AG08396 (cell line): Measurements from ENCODE around the gene MAD1L1.
"Not testable (repeated sequence)": the region's sequence is repeated elsewhere in the genome, so short reads cannot be mapped to it uniquely, and the experiment has no call there.

Experiments used
- DNase-seq: peaks from one replicate; pipeline ENCODE4 v3.0.0; 2012; ENCODE audit warnings: low spot score, mixed read lengths

The MAD1L1 gene

GRCh38 chr7:1864161-1864940 is 368.4 kb downstream of the MAD1L1 start:
- DNase-seq = no peak

DNA sequence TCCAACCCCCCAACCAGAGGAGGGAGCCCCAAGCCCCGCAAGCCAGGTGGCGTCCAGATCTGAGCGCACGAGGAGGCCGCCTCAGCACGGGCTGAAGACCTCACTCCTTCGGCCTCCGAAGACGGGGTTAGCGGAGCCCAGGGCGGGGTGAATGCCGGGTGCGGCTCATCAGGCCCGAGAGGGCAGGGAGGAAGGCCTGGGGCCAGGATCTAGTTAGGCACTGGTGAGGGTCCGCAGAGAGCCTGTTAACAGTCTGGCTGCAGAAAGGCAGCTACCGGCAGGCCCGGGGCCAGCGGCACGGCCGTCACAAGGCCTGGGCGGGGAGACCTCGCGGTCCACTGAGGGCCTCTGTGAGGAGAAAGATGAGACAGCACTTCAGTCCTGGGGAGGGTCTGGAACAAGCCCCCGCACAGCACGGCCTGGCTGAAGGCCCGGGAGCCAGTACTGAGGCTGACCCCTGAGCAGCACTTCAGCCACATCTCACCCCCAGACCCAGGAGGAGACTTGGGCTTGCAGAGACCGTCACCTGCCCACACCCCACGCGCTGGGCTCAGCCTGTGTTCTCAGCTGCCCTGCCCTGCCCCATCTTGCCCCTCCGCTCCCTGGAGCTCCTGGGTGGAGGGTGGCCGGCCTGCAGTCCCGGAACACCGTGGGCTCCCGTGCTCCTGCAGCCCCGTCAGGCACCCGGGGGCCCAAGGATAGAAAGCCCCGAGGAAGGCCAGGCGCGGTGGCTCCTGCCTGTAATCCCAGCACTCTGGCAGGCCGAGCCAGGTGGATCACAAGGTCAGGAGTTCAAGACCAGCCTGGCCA is 369.4 kb downstream of the MAD1L1 start:
- DNase-seq = no peak

GRCh38 chr7:1862560-1862959 is 370.2 kb downstream of the MAD1L1 start:
- DNase-seq = no peak

DNA sequence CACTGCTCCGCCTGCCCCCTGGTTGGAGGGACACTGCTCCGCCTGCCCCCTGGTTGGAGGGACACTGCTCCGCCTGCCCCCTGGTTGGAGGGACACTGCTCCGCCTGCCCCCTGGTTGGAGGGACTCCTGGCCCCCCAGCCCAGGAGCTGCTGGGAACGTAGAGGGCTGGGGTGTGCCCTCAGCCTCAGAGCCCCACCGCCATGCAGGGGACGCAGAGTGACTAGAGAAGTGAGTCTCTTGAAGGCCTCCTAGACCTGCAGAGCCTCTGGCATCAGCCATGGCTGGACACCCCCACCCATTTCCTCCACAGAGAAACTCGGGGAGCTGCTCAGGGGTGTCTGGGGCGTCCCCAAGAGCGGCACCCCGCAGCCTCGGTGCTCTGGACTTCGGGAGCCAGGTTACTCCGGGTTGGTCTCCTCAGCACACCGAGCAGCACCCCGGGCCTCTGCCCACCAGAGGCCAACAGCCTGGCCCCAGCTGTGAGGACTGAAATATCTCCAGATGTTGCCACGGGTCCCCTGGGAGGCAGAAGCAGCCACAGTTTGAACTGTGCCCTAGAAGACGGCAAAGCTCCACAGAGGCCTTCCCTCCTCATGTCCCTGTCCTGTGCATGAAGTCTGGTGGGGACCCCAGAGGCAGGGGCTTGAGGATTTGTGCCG is 370.8 kb downstream of the MAD1L1 start:
- DNase-seq = no peak

DNA sequence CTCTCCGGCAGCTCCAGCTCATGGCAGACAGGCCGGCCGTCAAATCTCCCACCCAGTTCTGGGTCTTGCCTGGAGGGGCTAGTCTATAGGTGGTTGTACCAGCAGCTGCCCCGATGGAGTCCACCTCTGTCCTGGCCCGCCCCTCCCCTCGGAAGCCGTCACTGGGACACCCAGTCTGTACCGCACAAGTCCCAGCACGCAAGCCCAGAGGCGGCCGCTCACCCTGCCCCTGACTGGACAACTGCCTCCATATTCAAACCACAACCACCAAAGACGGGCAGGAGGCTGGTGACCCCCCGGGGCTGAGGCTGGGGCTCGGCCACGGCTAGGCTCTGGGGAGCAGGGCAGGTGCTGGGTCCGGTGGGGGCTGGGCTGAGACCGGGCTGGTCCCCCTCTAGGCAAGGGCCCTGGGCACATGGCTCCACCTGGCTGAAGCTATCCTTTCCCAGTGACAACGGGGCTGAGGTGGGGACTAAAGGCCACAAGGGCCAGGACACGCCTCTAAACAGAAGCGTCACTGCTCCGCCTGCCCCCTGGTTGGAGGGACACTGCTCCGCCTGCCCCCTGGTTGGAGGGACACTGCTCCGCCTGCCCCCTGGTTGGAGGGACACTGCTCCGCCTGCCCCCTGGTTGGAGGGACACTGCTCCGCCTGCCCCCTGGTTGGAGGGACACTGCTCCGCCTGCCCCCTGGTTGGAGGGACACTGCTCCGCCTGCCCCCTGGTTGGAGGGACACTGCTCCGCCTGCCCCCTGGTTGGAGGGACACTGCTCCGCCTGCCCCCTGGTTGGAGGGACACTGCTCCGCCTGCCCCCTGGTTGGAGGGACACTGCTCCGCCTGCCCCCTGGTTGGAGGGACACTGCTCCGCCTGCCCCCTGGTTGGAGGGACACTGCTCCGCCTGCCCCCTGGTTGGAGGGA is 371.6 kb downstream of the MAD1L1 start:
- not testable (repeated sequence) for DNase-seq

- DNase-seq = no peak
Observed at GRCh38 chr7:1859266-1860035, 373.3 kb downstream of the MAD1L1 start.

GRCh38 chr7:1858435-1859265 is 374.1 kb downstream of the MAD1L1 start:
- no peak for DNase-seq

DNA sequence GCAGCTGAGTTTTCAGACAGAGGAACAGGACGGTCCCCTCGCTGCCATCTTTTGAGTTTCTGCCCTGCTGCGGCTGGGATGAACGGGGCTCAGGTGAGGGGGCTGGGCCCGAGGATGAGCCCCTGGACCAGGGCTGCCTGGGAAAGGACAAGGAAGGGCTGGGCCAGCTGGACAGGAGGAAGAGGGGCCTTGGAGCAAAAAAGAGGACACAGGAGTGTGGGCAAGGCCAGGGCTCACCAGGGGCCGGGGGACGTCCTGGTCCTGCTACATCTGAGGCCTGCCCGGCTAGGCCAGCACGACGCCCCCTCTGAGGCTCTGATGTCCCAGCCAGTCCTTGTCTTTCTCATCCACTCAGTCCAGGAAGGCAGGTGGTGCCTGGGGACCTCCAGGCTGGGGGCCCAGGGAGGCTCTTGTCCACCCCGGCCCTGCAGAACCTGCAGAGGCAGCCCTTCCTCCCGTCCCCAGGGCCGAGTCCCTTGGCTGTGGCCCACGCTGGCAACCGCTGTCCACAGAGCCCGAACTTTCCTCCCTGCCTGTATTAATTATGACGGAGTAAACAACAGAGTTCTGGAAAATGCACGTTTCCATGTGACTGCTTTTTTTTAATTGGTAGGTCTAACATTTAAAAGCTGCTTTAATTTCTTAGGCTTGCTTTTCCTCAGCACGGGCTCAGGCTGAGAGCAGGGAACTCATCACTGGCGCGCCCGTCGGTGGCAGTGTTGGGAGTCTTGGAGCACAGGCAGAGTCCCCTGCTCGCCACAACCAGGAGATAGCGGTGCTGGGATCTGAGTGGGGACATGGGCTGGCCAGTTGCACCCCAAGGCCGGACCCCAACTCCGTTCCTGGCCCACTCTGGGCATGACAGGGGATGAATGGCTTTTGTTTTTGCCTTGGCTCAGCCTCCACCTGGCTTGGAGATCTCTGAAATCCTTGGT is 375.0 kb downstream of the MAD1L1 start:
- DNase-seq = no peak

DNA sequence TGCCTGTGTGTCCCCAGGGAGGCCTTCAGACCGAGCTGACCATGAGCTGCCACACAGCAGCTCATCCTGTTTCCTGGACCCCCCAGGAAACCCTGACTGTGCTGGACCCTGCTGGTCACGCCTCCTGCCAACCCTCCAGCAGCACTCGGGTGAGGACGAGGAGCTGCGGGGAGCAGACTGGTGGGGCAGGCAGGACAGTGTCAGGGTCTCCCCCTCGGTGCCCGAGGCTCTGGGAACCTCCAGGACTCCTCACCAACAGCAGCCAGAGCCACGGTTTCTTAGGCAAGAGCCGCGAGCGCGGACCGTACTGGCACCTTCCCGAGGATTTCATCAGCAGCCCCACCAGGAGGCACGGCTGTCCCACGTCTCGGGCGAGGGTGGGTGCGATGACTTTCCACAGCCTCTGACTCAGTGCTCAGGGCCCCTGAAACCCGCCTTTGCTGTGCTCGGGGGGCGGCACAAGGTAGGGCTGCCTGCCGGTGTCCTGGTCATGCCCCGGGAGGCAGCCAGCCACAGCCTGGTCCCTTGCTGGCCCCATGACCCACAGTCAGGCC is 375.8 kb downstream of the MAD1L1 start:
- no peak for DNase-seq

DNA sequence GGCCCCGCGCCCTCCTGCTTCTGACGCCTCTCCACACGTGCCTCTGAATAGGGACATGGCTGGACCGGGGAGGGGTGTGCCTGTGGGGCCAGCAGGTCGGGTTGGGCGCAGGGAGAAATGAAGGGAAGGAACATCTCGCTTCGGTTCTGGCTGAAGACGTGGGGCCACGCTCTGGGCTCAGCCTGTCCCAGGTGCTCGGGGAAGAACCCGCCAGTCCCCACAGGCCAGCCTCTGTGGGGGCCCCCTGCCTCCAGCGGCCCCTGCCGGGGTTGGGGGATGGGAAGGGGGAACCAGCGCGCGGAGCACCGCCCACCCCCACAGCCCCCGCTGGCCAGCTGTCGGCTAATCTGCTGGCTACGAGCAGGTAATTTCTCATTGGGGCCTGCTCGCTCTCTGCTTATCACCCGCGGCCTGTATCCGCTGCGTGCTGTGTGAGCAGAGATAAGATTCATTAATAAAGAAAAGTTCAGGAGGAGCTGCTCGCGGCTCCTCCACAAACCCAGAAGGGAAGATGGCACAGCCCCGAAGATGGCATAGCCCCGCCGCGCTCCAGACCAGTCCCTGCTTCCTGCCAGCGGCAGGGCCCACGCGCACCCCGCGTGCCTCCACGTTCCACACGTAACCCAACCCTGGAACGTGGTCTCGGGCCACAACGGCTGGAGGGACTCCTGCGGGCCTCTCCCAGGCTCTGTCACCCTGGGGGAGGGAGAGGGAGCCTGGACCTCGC is 376.4 kb downstream of the MAD1L1 start:
- DNase-seq = no peak

GRCh38 chr7:1855725-1856160 is 377.0 kb downstream of the MAD1L1 start:
- no peak for DNase-seq

DNA sequence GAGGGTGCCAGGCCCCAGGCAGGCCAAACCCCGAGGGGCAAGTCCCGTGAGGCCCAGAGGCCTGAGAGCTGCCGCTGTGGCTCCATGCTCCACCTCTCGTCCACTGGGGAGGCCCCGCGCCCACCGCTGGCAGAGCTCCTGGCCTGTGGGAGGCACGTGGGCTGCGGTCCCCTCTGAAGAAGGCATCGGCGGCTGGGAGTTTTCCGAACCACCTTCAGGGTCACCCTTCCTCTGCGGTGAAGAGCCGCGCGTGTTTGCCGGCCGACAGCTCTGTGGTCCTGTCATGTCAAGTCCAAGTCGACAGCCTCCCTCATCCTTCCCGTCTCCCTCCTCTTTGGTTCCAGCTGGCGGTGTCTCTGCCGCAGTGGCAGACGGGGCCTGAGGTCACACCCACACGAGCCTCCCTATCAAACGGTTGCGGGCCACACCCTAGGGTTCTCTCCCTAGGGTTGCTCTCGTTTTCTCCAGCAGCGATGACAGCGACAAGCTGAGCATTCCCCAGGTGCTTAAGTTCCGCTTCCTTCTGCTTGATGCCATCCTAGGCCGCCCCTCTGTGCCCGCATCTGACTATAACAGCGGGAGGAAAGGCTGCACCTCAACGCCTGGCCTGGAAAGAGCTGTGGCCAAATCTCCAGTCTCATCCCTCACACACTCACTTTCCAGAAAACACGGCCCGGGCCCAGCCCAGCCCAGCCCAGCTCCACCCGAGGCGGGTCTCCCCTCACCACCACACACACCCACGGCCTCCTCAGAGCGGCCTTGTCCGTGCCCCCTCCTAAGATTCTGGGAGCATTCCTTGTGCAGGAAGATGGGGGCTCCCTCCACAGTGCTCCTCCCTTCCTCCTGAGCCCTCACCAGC is 377.6 kb downstream of the MAD1L1 start:
- no peak for DNase-seq

GRCh38 chr7:1853986-1854865 is 378.5 kb downstream of the MAD1L1 start:
- no peak for DNase-seq

GRCh38 chr7:1853431-1853985 is 379.2 kb downstream of the MAD1L1 start:
- no peak for DNase-seq
